Vagina (tissue), 2 donors: ENCODE measurements around the gene SERPINA9.

Source experiments
- CTCF ChIP-seq, 3 experiments: fragments of 450-650 bp in 2 of 3; fragments of 200-600 bp in 1 of 3; sonication (generic) in 1 of 3; IDR thresholded peaks; one replicate each; pipeline ENCODE4 v1.5.1; 2017 to 2019; ENCODE audit warnings: antibody characterized with exemption in 3 of 3, mild to moderate bottlenecking in 2 of 3, moderate library complexity in 2 of 3
- POLR2A ChIP-seq, 2 donors: fragments of 450-650 bp; IDR thresholded peaks; one replicate each; pipeline ENCODE4 v1.6.1; 2017; ENCODE audit warnings: antibody characterized with exemption in 2 of 2, mild to moderate bottlenecking in 2 of 2, moderate library complexity in 2 of 2
- POLR2AphosphoS5 ChIP-seq, 2 donors: sonication (generic); formaldehyde crosslinking; IDR thresholded peaks; one replicate each; pipeline ENCODE4 v1.9.0; 2017; ENCODE audit warnings: antibody characterized with exemption in 2 of 2, mild to moderate bottlenecking in 2 of 2, low read depth in 1 of 2; ENCODE audit not compliant: insufficient read depth in 1 of 2

GRCh38 chr14:94517641-94518257 is 41.8 kb upstream of the SERPINA9 start:
- TF ChIP-seq CTCF (IDR thresholded peaks at IDR 0.05) (no peak), POLR2A (IDR thresholded peaks at IDR 0.05) (no peak), POLR2AphosphoS5 (IDR thresholded peaks at IDR 0.05; ENCODE audit: insufficient read depth in 1 of 2, low read depth in 1 of 2) (no peak)
